Lower leg skin (tissue), 4 donors: Measurements from ENCODE around the gene SLC25A51. TPM values are rescaled to one million over a fixed set of nuclear protein-coding genes. Genes with fewer than 3 reads are reported as not detected.
"Not testable (repeated sequence)": the region's sequence is repeated elsewhere in the genome, so short reads cannot be mapped to it uniquely, and the experiment has no call there.

Experiments
- DNase-seq, 2 donors: peaks; one replicate each; pipeline ENCODE4 v3.0.0-alpha.2; 2019; ENCODE audit warnings: low spot score in 2 of 2
- H3K4me3 ChIP-seq: fragments of 200-600 bp; sonication (generic); 2 replicates; pipeline ENCODE4 v1.5.1; 2017; ENCODE audit warnings: mild to moderate bottlenecking, low read depth; ENCODE audit not compliant: poor library complexity, severe bottlenecking
- POLR2A ChIP-seq, 2 donors: fragments of 450-650 bp; IDR thresholded peaks; one replicate each; pipeline ENCODE4 v1.6.1; 2016 to 2017; ENCODE audit warnings: antibody characterized with exemption in 2 of 2, mild to moderate bottlenecking in 1 of 2, moderate library complexity in 1 of 2
- WGBS, 2 donors: methylation state at CpG; one replicate each; pipeline ENCODE4 v1.1.5; 2018; 5-methylcytosine and 5-hydroxymethylcytosine counted together
- intact Hi-C: fragments of 100-400 bp; cut with DNase I; formaldehyde crosslinking; loops from one replicate; pipeline ENCODE4 v1.15.0; 2023; ENCODE audit warnings: low total_unique reads
- total RNA-seq, 4 donors: library from RNA; depleted of rRNA; stranded (reverse); fragments of >200 nt; gene quantifications; one replicate each; pipeline ENCODE4 v1.1.0, GENCODE V29; 2016
- TF ChIP-seq, protein P1 (sequence below), 3 donors: fragments of 450-650 bp; IDR thresholded peaks; one replicate each; pipeline ENCODE4 v1.5.1; 2016; ENCODE audit warnings: antibody characterized with exemption in 3 of 3, mild to moderate bottlenecking in 3 of 3, moderate library complexity in 2 of 3

The SLC25A51 gene
- total RNA-seq, 4 donors from 2014 or later = 13.3 to 24.8 (median 16.9) TPM

GRCh38 chr9:37913480-37914153 lies 9.7 kb upstream of the SLC25A51 start:
- 48 to 53% methylated on average over 10 to 11 of the region's 11 CpGs for WGBS, 2 donors
- DNase-seq = peak; percentile 87 to 95
- no peak for TF ChIP-seq POLR2A (IDR thresholded peaks at IDR 0.05)
- TF ChIP-seq, protein P1, sequence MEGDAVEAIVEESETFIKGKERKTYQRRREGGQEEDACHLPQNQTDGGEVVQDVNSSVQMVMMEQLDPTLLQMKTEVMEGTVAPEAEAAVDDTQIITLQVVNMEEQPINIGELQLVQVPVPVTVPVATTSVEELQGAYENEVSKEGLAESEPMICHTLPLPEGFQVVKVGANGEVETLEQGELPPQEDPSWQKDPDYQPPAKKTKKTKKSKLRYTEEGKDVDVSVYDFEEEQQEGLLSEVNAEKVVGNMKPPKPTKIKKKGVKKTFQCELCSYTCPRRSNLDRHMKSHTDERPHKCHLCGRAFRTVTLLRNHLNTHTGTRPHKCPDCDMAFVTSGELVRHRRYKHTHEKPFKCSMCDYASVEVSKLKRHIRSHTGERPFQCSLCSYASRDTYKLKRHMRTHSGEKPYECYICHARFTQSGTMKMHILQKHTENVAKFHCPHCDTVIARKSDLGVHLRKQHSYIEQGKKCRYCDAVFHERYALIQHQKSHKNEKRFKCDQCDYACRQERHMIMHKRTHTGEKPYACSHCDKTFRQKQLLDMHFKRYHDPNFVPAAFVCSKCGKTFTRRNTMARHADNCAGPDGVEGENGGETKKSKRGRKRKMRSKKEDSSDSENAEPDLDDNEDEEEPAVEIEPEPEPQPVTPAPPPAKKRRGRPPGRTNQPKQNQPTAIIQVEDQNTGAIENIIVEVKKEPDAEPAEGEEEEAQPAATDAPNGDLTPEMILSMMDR (IDR thresholded peaks at IDR 0.05) = peak in 2 of 3 donors; percentile 18 to 66

GRCh38 chr9:37911271-37911681 lies 7.3 kb upstream of the SLC25A51 start:
- H3K4me3 ChIP-seq = no peak overlapping the region
- intact Hi-C loops = loop anchor here (10.0 kb wide), 3 partner anchors 154 to 454 kb away; partner anchors contain the start of gene SHB
- no peak for TF ChIP-seq POLR2A (IDR thresholded peaks at IDR 0.05)
- TF ChIP-seq, protein P1 (IDR thresholded peaks at IDR 0.05) = no peak
- 72 to 76% methylated on average over 6 of the region's 6 CpGs for WGBS, 2 donors
- peak in 1 of 2 donors; percentile 69 for DNase-seq

More at GRCh38 chr9:37913480-37914153, 9.7 kb upstream of the SLC25A51 start:
- intact Hi-C loops = loop anchor here (10.0 kb wide), 3 partner anchors 151 to 451 kb away; partner anchors contain the start of gene SHB
- no peak overlapping the region for H3K4me3 ChIP-seq

GRCh38 chr9:37910271-37910670 lies 6.3 kb upstream of the SLC25A51 start:
- no peak for TF ChIP-seq POLR2A (IDR thresholded peaks at IDR 0.05)
- TF ChIP-seq, protein P1 (IDR thresholded peaks at IDR 0.05) = no peak
- intact Hi-C loops = loop anchor here (10.0 kb wide), 3 partner anchors 155 to 455 kb away; partner anchors contain the start of gene SHB

GRCh38 chr9:37909836-37910235 lies 5.9 kb upstream of the SLC25A51 start:
- DNase-seq = peak in 1 of 2 donors; percentile 78
- intact Hi-C loops = loop anchor here (10.0 kb wide), 3 partner anchors 155 to 455 kb away; partner anchors contain the start of gene SHB
- WGBS, 2 donors = 80 to 84% methylated on average over 5 of the region's 5 CpGs
- H3K4me3 ChIP-seq = not testable (repeated sequence)

More at GRCh38 chr9:37910271-37910670, 6.3 kb upstream of the SLC25A51 start:
- DNase-seq = peak in 1 of 2 donors; percentile 12
- no peak overlapping the region for H3K4me3 ChIP-seq
- WGBS, 2 donors = 94 to 98% methylated on average over 4 of the region's 4 CpGs

DNA sequence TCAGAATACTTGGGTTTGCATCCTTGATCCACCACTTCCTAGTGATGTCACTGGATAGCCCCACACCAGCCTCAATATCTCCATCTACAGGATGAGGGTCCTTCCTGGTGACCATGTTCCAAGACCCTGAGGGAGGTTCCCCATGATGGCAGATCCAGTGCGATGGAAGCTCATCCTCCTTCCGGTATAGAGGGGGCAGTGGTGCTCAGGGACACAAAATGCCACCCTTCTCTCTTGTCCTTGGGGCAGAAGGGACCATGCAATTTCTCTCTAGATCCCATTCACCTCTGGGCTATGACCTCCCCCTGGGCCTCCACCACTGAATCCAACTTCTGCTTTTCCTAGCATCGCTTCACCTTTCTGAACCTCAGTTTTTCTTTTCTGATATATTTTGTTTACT lies 5.4 kb upstream of the SLC25A51 start:
- TF ChIP-seq POLR2A (IDR thresholded peaks at IDR 0.05) = no peak
- TF ChIP-seq, protein P1 (IDR thresholded peaks at IDR 0.05) = no peak
- 84 to 91% methylated on average over 3 of the region's 3 CpGs for WGBS, 2 donors
- H3K4me3 ChIP-seq = no peak overlapping the region
- DNase-seq = peak in 1 of 2 donors; percentile 26
- intact Hi-C loops = no loop called here

GRCh38 chr9:37908698-37909186 lies 4.8 kb upstream of the SLC25A51 start:
- WGBS, 2 donors = 71 to 78% methylated on average over 4 of the region's 4 CpGs
- H3K4me3 ChIP-seq = no peak overlapping the region
- intact Hi-C loops = no loop called here
- TF ChIP-seq POLR2A (IDR thresholded peaks at IDR 0.05) = no peak
- TF ChIP-seq, protein P1 (IDR thresholded peaks at IDR 0.05) = no peak
- peak in 1 of 2 donors; percentile 56 for DNase-seq
